Tibial artery (tissue), 4 donors: ENCODE data around the gene STOM.

Experiments used
- DNase-seq, 2 donors: peaks; one replicate each; pipeline ENCODE4 v3.0.0-alpha.2; 2019
- H3K27ac ChIP-seq, 2 donors: fragments of 200-600 bp; sonication (generic) in 1 of 2; 1 replicate in 1 of 2; 2 replicates in 1 of 2; pipeline ENCODE4 v1.5.1; 2018 to 2019; ENCODE audit warnings: mild to moderate bottlenecking in 1 of 2
- H3K27me3 ChIP-seq, 2 donors: fragments of 200-600 bp; sonication (generic) in 1 of 2; one replicate each; pipeline versions ENCODE4 v1.5.1 to v1.6.0; 2016 to 2019
- H3K36me3 ChIP-seq, 3 donors: fragments of 200-600 bp; sonication (generic) in 2 of 3; one replicate each; pipeline ENCODE4 v1.5.1; 2016 to 2019; ENCODE audit warnings: mild to moderate bottlenecking in 2 of 3
- H3K4me1 ChIP-seq, 4 donors: fragments of 200-600 bp; sonication (generic) in 2 of 4; 1 replicate in 3 of 4; 2 replicates in 1 of 4; pipeline ENCODE4 v1.5.1; 2016 to 2019
- H3K4me3 ChIP-seq, 2 donors: fragments of 200-600 bp; sonication (generic) in 1 of 2; 1 replicate in 1 of 2; 2 replicates in 1 of 2; pipeline ENCODE4 v1.5.1; 2018 to 2019; ENCODE audit warnings: mild to moderate bottlenecking in 2 of 2
- H3K9me3 ChIP-seq, 3 donors: fragments of 200-600 bp; sonication (generic) in 1 of 3; one replicate each; pipeline ENCODE4 v1.5.1; 2016 to 2019
- CTCF ChIP-seq, 2 experiments: fragments of 200-600 bp in 1 of 2; fragments of 450-650 bp in 1 of 2; IDR thresholded peaks; one replicate each; pipeline ENCODE4 v1.5.1; 2017 to 2019; ENCODE audit warnings: antibody characterized with exemption in 2 of 2, mild to moderate bottlenecking in 1 of 2, moderate library complexity in 1 of 2
- intact Hi-C: fragments of 100-400 bp; cut with DNase I; formaldehyde crosslinking; loops from one replicate; pipeline ENCODE4 v1.15.0; 2023; ENCODE audit warnings: low total_unique reads

STOM gene

GRCh38 chr9:121322737-121323448 lies 47.2 kb downstream of the STOM start:
- no peaks in the 10 kb centered on the region for H3K9me3 ChIP-seq
- peaks cover 0 to 96% (median 79%) of the 10 kb centered on the region in 4 donors for H3K4me1 ChIP-seq
- no peaks in the 10 kb centered on the region for H3K27me3 ChIP-seq
- DNase-seq, result peak in 1 of 2 donors; percentile 64
- H3K4me3 ChIP-seq, result no peak overlapping the region
- TF ChIP-seq CTCF (IDR thresholded peaks at IDR 0.05), result no peak
- H3K36me3 ChIP-seq, result peaks cover 85 to 92% (median 91%) of the 10 kb centered on the region in 3 donors
- intact Hi-C loops, result loop anchor here (5.0 kb wide), 1 partner anchor 49 kb away; the partner anchor contains the start of gene STOM
- H3K27ac ChIP-seq, result peak overlapping the region; percentile 92 to 95

GRCh38 chr9:121322037-121322736 lies 47.9 kb downstream of the STOM start:
- H3K36me3 ChIP-seq, result peaks cover 83 to 92% (median 91%) of the 10 kb centered on the region in 3 donors
- peaks cover 0 to 99% (median 81%) of the 10 kb centered on the region in 4 donors for H3K4me1 ChIP-seq
- no peak overlapping the region for H3K4me3 ChIP-seq
- TF ChIP-seq CTCF (IDR thresholded peaks at IDR 0.05), result no peak
- no peaks in the 10 kb centered on the region for H3K9me3 ChIP-seq
- intact Hi-C loops, result loop anchor here (5.0 kb wide), 1 partner anchor 50 kb away; the partner anchor contains the start of gene STOM
- H3K27me3 ChIP-seq, result no peaks in the 10 kb centered on the region
- peak overlapping the region; percentile 92 to 95 for H3K27ac ChIP-seq
- no peak for DNase-seq

GRCh38 chr9:121321016-121321503 lies 49.0 kb downstream of the STOM start:
- intact Hi-C loops, result loop anchor here (5.0 kb wide), 1 partner anchor 51 kb away; the partner anchor contains the start of gene STOM
- peaks cover 0 to 100% (median 77%) of the 10 kb centered on the region in 4 donors for H3K4me1 ChIP-seq

GRCh38 chr9:121319383-121319780 lies 50.7 kb downstream of the STOM start:
- peak in 1 of 2 donors; percentile 55 for DNase-seq
- peak overlapping the region; percentile 92 to 95 for H3K27ac ChIP-seq
- peaks cover 91 to 98% (median 92%) of the 10 kb centered on the region in 3 donors for H3K36me3 ChIP-seq
- no peak overlapping the region for H3K4me3 ChIP-seq
- no peaks in the 10 kb centered on the region for H3K27me3 ChIP-seq
- H3K9me3 ChIP-seq, result no peaks in the 10 kb centered on the region
- TF ChIP-seq CTCF (IDR thresholded peaks at IDR 0.05), result no peak
- intact Hi-C loops, result loop anchor here (5.0 kb wide), 2 partner anchors 42 to 107 kb away; no protein-coding TSS in a partner anchor
- H3K4me1 ChIP-seq, result peaks cover 0 to 99% (median 64%) of the 10 kb centered on the region in 4 donors

More at GRCh38 chr9:121321016-121321503, 49.0 kb downstream of the STOM start:
- DNase-seq, result peak in 1 of 2 donors; percentile 70
- no peak overlapping the region for H3K4me3 ChIP-seq
- H3K9me3 ChIP-seq, result no peaks in the 10 kb centered on the region
- H3K36me3 ChIP-seq, result peaks cover 89 to 97% (median 92%) of the 10 kb centered on the region in 3 donors
- no peaks in the 10 kb centered on the region for H3K27me3 ChIP-seq
- no peak for TF ChIP-seq CTCF (IDR thresholded peaks at IDR 0.05)
- peak overlapping the region; percentile 92 to 95 for H3K27ac ChIP-seq

- Histone ChIP-seq H3K4me1 (peaks cover 0 to 93% (median 58%) of the 10 kb centered on the region in 4 donors), H3K4me3 (no peak overlapping the region), H3K27me3 (no peaks in the 10 kb centered on the region), H3K36me3 (peaks cover 91 to 98% (median 92%) of the 10 kb centered on the region in 3 donors), H3K27ac (peak overlapping the region; percentile 92 to 95), H3K9me3 (no peaks in the 10 kb centered on the region)
- intact Hi-C loops, result loop anchor here (5.0 kb wide), 2 partner anchors 42 to 107 kb away; no protein-coding TSS in a partner anchor
- no peak for TF ChIP-seq CTCF (IDR thresholded peaks at IDR 0.05)
- peak; percentile 25 to 63 for DNase-seq
These were observed 51.2 kb downstream of the STOM start for GRCh38 chr9:121318631-121319382.
